GM21619 (cell line): ENCODE data around the gene MORN4.
"Not testable (repeated sequence)": the region's sequence is repeated elsewhere in the genome, so short reads cannot be mapped to it uniquely, and the experiment has no call there.

ENCODE experiments used
- ATAC-seq: cut with Tn5 transposase; IDR thresholded peaks from one replicate; pipeline ENCODE4 v1.9.1; 2021; ENCODE audit not compliant: unreplicated experiment

Gene MORN4

DNA sequence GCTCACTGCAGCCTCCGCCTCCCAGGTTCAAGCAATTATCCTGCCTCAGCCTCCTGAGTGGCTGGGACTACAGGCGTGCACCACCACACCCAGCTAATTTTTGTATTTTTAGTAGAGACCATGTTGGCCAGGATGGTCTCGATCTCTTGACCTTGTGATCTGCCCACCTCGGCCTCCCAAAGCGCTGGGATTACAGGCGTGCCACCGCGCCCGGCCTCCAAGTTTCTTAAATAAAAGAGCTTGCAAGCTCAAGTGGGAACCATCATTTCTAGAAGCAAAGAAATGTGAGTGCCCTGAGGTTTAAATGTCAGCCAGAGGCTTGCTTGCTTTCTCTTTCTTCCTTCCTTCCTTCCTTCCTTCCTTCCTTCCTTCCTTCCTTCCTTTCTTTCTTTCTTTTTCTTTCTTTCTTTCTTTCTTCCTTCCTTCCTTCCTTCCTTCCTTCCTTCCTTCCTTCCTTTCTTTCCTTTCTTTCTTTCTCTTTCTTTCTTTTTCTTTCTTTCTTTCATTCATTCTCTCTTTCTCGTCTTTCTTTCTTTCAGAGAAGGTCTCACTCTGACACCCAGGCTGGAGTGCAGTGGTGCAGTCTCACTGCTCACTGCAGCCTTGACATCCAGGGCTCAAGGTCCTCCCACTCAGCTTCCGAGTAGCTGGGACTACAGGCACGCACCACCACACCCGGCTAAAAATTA, 9.3 kb upstream of the MORN4 start:
- not testable (repeated sequence) for ATAC-seq

DNA sequence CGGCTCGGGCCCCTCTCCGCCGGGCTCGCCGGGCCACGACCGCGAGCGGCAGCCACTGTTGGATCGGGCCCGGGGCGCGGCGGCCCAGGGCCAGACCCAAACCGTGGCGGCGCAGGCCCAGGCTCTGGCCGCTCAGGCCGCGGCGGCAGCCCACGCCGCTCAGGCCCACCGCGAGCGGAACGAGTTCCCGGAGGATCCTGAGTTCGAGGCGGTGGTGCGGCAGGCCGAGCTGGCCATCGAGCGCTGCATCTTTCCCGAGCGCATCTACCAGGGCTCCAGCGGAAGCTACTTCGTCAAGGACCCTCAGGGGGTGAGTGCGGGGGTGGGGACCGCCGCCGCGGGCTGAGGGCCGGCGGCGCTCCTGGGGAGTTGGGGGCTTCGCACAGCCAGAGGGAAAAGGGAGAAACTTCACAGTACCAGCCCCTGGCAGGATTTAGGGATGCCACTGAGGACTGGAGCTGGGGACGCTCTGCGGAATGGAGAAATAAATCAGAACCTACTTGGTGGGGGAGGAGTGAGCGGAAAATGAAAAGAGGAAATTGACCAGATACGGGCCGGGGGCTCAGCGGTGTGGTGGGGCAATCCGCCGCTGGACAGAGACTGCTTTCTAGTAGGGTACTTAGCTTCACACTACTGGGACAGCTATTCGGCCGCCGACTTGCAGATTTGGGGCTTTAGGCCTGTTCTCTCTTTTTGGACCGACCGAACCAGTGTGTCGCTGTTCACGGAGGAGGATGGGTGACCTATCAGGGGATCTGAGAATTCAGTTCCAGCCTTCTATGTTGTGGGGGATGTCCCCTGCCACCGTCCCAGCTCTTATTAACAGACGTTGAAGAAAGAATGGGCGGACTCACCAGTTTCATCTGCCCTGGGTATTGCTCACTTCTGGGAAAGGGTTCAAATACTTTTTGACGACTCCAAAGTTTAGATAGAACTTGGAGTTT, 7.8 kb upstream of the MORN4 start:
- ATAC-seq: peak; percentile 28

DNA sequence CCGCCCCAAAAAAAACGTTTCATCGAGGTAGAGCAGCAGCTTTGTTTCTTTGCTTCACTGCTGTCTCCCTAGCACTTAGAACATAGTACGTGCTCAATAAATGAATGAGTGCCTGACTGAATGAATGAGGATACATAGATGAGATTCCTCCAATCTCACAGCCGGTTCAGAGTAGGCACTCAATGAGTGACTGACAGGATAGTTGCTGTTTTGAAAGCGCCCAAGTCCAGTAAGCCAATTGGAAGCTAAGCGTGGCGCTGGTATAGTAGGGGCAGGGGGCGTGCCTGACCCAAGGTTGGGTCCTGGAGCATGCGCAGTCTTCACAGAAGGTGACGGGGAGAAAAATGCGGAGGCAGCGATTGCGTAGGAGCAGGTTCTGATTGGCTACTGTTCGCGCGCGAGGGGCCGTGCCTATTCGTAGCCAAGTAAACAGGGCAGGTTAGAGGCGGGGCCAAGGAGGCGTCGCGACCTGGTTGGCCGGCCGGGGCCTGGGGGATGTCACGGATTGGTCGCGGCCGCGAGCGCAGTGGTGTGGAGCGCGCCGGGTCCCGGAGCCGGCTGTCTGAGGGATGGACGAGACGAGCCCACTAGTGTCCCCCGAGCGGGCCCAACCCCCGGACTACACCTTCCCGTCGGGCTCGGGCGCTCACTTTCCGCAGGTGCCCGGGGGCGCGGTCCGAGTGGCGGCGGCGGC, 7.0 kb upstream of the MORN4 start, which contains the start of gene PI4K2A:
PI4K2A (plus strand) TSS at position 498 of the 694 bp plus-strand sequence; CDS start at position 570, 72 bp downstream.
- ATAC-seq: peak; percentile 95

DNA sequence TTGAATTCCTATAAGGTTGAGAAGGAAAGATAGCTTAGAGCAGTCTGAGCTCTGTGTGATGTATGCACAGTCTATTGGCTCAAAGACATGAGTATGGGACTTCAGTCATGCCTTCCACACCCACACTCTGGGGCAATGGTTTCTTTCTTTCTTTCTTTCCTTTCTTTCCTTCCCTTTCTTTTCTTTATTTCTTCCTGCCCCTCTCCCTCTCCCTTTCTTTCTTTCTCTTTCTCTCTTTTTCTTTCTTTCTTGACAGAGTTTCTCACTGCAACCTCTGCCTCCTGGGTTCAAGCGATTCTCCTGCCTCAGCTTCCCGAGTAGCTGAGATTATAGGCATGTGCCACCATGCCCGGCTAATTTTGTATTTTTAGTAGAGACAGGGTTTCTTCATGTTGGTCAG, 5.8 kb upstream of the MORN4 start:
- not testable (repeated sequence) for ATAC-seq

DNA sequence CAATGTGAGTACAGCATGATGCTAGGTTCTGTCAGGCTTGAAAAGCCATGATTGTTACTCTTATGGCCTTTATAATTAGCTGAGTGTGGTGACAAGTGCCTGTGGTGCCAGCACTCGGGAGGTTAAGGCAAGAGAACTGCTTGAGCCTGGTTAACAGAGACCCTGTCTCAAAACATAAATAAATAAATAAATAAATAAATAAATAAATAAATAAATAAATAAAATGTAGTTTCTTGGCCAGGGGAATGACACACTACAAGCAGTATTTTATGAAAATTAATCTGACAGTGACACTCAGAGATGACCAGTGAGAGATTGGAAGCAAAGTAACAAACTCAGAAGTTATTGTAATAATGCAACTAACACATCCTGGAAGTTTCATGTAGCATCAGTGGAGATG, 2.3 kb upstream of the MORN4 start:
- ATAC-seq: no peak

DNA sequence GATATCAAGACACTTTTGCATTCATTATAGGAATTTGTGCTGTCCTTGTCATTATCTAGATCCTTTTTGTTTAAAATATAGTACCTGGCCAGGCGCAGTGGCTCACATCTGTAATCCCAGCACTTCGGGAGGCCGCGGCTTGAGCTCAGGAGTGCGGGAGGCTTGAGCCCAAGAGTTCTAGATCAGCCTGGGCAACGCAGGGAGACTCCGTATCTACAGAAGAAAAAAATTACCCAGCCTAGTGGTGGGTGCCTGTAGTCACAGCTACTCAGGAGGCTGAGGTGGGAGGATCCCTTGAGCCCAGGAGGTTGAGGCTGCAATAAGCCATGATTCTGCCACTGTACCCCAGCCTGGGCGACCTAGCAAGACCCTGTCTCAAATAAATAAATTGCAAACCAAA, 621 bp upstream of the MORN4 start:
- no peak for ATAC-seq

DNA sequence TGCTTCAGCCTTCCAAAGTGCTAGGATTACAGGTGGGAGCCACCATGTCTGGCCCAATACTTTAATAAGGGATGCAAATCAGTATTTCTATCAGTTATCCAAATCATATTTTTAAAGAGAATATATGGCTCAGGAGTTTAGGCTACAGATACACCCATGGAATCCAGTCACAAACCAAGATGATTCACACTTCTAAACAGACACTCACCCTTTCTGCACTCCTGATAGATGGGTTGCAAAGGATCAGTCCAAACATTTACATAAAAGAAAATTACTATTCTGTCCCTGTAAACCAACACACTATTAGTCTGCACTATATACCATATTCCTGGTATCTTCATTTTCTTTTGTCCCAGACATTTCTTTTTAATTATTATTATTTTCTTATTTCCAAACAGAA, 2.2 kb downstream of the MORN4 start:
- ATAC-seq: no peak

DNA sequence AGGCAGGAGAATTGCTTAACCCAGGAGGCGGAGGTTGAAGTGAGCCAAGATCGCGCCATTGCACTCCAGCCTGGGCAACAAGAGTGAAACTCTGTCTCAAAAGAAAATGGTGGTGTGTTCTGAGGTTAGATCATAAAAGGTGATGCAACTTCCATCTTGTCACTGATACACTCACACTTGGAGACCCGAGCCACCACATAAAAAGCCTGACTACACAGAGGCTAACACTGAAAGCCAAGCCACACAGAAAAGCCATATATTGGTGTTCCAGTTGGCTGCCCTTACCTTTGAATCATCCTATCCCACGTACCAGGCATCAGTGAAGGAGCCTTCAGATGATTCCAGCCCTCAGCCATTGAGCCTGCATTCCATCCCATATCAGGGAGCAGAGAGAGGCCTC, 4.0 kb downstream of the MORN4 start:
- no peak for ATAC-seq

DNA sequence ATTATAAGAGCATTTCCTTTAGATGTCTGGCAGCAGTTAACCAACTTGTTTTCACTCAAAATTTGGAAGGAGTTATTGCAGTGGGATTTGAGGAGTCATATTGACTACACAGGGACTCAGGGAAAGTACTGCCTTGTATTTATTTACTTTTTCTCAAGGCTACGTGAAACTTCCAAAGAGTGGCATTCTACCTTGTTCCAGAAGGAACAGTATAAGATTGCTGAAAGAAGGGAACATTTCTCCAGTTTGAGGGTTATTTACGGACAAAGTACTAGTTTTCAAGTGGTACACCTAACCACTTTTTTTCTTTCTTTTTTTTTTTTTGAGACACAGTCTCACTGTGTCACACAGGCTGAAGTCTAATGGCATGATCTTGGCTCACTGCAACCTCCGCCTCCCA, 5.1 kb downstream of the MORN4 start:
- ATAC-seq: no peak

DNA sequence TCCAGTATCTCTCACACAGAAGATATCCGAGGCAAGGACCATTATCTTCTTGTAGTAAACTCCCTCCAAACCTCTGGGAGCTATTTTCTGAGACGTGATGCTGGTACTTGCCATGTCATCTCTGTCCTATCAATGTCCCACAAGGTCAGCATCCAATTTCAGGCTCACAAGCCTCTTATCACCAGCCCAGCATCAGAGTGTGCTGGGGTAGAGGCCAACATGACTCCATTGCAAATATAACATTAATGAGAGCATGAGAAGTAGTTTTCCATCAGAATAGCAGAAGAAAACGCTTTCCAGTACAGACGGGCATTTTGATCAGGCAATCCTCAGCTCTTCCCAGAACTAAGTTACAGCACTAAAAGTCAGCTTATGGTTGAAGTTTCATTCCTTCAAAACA, 5.6 kb downstream of the MORN4 start:
- no peak for ATAC-seq

DNA sequence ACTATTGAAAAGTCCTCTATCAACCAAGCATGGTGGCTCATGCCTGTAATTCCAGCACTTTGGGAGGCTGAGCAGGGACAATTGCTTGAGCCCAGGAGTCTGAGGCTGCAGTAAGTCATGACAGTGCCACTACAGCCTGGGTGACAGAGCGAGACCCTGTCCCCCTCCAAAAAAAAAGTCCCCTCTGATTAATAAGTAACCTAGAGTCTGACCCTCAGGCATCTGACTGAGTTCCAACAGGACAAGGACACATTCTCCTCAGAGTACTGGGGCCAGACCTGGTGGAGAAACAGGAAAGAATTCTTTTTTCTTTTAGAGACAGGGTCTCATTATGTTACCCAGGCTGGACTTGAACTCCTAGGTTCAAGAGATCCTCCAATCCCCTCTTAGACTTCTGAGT, 10.0 kb downstream of the MORN4 start:
- ATAC-seq: no peak

DNA sequence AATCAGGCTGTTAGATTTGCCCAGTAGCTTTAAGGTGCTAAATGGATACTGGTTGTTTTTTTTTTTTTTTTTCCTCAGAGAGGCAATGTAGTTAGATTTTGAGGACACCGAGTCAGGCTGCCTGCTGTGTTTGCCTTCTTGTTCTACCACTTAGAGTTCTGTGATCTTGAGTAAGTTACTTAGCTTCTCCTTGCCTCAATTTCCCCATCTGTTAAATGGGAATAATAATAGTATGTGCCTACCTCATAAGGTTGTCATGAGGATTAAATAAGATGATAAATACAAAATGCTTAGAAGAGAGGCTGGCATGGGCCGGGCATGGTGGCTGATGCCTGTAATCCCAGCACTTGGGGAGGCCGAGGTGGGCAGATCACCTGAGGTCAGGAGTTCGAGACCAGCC, 14.6 kb downstream of the MORN4 start:
- no peak for ATAC-seq

DNA sequence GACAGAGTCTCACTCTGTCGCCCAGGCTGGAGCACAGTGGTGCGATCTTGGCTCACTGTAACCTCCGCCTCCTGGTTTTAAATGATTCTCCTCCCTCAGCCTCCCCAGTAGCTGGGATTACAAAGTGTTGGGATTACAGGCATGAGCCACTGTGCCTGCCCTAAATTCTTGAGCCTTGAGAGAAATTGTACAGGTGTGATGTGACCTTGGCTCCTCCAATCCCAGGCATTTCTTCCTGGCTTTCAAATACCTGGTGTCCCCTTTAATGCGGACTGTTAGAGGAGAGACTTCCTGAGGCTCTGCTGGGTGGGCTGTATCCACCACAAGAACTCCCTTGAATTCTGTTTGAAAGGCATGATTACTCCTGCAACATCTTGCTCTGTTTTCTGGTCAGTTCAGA, 15.0 kb downstream of the MORN4 start:
- no peak for ATAC-seq

DNA sequence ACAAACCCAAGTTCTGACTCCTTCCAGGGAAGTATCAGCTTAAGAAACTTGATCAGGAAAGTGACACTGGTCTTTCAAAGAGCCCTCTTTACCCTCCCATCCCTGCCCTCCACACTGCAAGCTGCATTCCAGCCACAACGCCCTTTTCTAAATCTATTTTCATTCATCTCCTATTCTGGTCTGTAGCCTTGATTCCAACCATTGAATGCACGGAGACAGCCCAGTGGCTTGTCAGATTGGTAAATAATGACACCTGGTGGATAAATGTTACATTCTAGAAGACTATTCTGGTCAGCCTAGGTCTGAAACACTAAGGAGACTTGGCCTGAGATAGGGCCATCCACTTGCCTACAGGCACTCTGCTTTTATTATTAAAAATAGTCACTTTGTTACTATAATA, 20.9 kb downstream of the MORN4 start:
- ATAC-seq: no peak

DNA sequence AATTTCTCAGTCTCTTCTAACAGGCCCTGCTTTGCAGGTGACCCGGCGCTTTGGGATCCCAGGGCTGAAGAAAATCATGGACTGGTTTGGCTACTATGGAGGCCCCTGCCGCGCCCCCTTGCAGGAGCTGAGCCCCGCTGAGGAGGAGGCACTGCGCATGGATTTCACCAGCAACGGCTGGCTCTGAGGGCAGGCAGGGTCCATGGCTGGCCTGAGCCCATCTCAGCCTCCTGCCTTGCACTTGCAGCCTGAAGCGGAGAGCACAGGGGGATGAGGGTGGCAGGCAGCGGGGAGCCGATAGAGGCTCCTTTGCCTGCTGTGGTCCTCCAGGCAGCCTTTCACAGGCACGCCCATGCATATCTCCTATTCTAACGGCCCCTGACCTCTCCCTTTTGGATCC, 21.8 kb downstream of the MORN4 start:
- no peak for ATAC-seq

DNA sequence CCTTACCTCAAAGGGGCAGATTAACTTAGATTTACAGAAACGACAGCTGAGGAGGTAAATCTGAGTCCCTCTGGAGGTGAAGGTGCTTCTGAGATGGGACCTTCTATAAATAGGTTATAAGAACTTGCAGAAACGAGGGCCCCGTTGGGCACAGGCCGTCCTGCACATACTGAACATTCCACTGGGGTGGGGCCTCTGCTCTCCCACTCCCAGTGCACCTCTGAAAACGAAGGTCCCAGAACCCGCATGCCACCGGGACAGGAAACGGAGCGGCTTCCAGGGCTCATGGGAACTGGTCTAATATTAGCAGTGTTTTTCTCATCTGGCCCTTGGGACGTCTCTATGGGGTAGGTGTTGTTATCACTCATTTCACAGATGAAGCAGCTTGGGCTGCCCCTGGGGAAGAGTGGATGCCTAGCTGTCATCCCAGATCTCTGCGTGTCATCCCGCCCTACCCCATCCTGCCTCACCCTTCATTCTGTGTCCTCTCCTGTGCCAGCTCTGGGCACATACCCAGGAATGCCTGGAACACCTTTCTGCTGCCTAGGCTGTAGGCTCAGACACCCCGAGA, 24.2 kb downstream of the MORN4 start:
- ATAC-seq: no peak

DNA sequence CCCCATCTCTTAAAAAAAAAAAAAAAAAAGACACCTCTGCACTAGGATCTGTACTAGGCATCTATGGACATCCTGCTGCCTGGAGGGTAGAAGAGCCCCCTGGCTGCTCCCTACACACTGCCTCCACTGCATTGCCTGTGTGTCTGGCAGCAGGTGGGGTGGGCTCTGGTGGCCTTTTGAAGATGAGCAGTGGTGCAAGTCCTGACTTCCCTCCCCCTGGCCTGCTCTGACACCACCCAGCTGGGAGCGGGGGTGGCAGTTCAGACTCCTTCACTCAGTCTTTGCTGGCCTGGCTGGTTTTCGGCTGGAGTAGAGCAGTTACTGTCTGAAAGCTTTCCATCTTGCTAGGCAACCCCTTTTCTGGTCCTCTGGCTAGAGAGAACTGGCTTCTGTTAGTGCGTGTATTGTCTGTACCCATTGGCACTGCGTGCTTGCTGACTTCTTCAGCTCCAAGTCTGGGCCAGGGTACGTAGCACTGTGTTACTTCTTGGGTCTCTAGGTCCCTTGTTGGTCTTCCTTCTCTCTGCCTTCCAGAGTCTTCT, 26.1 kb downstream of the MORN4 start:
- no peak for ATAC-seq

DNA sequence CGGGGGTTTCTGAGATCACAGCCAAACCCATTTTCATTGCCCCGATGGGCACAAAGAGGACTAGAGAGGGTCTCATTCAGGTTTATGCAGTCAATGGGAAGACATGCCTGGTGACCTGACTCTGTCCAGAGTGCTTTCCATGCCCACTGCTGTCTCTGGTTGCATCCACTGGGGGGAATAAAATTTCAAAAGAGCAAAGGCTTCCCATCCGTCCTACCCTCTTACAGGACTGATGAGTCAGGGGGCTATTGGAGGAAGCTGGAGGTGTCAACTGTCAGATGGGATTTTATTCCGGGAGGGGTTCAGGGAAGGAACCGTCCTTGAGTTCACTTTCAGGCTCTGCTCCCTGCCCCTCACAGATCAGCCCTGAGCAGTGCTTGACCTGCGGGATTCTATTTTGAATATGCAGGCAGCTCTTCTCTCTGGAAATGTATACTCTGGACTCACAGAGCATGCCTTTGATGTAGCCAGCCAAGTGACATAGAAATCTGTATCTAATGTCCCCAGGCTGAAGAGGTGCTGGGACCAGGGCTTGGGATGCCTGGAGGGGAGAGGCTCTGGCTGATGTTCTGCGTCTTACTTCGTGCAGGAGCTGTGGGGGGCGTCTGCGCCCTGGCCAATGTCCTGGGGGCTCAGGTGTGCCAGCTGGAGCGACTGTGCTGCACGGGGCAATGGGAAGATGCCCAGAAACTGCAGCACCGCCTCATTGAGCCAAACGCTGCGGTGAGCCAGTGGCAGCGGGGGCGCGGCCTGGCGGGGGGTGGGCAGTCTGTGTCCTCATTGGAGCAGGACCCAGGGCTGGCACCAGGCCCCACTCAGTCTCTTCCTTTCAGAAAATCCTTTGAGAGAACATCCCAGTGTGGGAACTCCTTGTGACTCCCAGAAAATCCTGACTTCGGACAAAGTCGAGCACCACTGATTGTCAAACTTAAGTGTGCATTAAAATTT, 31.8 kb downstream of the MORN4 start:
- ATAC-seq: no peak

DNA sequence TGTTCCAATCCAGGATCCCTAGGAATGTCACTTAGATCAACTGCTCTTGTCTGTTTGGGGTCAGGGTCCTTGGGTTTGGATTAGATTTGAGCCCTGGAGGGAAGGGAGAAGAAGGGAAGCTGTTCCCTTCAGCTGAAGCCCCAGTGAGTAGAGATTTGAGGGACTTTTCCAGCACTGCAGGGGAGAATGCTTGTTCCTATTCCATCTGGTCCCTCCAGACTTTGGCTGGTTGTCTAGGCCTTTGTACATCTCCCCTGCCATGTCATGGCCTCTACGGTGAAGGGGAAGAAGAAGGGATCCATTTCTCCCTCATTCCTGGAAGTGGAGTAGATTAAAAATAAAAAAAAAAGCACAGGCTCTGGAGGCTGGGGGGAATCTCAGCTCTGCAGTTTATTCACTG, 32.7 kb downstream of the MORN4 start:
- no peak for ATAC-seq

DNA sequence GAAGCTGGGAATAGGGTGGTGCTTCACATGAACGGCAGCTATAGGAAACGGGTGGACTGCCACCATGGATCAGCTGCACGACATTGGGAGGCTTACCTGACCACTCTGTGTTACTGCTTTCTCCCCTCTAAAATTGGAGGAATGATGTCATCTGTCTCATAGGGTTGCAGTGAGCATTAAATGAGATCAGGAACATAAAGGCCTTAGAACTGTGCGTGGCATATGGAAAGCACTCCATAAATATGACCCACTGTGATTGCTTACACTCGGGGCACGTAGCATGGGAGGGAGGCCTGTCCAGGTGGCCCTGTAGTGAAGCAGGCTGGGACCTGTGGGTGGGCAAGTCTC, 34.1 kb downstream of the MORN4 start:
- no peak for ATAC-seq
